ENCODE data around the gene MED1. TPM values are rescaled to one million over a fixed set of nuclear protein-coding genes. Genes with fewer than 3 reads are reported as not detected.

The MED1 gene
- total and polyA plus RNA-seq, 2 experiments from 2014 or later, result 12.7 to 17.6 TPM

DNA sequence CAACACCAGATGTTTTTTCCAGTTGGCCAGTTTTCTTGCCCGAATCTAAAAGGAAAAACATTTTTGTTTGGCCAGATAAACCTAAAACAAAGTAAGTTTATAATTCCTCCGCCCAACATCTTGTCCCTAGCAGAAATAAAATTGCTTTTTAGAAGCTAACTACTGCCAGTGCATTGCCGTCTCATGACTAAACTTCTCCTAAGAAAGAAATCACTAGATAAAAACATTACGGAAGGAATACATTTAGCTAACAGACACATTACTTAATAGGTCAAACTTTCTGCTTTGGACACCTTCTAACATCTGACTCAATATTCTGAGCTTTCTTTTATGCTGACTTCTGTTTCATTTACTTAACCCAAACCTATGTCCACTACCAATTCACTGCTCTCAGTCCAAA is 85.8 kb downstream of the MED1 start:
- no peaks in the 10 kb centered on the region for H3K9me3 ChIP-seq (ENCODE audit: low read depth)
- DNase-seq (ENCODE audit: low read depth in 1 of 2, low spot score in 1 of 2), result peak in 1 of 2 donors; percentile 62
- no peaks in the 10 kb centered on the region for H3K36me3 ChIP-seq
- peaks cover 15% of the 10 kb centered on the region for H3K4me1 ChIP-seq (ENCODE audit: low read depth)
- no peak overlapping the region for H3K27ac ChIP-seq
- TF ChIP-seq, protein P1, sequence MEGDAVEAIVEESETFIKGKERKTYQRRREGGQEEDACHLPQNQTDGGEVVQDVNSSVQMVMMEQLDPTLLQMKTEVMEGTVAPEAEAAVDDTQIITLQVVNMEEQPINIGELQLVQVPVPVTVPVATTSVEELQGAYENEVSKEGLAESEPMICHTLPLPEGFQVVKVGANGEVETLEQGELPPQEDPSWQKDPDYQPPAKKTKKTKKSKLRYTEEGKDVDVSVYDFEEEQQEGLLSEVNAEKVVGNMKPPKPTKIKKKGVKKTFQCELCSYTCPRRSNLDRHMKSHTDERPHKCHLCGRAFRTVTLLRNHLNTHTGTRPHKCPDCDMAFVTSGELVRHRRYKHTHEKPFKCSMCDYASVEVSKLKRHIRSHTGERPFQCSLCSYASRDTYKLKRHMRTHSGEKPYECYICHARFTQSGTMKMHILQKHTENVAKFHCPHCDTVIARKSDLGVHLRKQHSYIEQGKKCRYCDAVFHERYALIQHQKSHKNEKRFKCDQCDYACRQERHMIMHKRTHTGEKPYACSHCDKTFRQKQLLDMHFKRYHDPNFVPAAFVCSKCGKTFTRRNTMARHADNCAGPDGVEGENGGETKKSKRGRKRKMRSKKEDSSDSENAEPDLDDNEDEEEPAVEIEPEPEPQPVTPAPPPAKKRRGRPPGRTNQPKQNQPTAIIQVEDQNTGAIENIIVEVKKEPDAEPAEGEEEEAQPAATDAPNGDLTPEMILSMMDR (IDR thresholded peaks at IDR 0.05; ENCODE audit: low read depth, low read length), result no peak
- H3K27me3 ChIP-seq, result no peaks in the 10 kb centered on the region
- H3K4me3 ChIP-seq, result no peak overlapping the region

DNA sequence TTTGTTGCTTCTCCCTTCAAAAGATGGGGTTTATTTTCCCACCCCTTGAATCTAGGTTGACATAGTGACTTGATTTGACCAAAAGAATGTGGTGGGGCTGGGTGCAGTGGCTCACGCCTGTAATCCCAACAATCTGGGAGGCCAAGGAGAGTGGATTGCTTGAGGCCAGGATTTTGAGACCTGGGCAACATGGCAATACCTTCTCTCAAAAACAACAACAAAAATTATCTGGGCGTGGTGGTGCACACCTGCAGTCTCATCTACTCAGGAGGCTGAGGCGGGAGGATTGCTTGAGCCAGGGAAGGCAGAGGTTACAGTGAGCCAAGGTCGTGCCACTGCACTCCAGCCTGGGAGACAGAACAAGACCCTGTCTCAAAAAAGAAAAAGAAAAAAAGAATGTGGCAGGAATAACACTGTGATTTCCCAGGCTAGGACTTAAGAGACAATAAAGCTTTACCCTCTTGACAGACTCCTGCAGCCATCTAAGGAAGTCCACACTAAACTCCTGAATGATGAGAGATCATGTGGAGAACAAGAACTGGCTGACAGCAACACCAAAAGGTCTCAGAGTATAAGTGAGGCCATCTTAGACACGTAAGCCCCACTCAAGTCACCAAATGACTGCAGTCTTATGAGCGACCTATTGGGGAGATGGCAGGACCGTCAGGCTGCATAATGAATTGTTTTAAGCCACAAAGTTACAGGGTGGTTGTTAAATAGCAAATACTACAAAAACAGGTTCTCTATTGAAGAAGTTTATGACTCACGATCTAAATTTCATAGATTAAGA is 86.6 kb downstream of the MED1 start:
- peak overlapping the region; percentile 30 for H3K27ac ChIP-seq
- H3K36me3 ChIP-seq, result no peaks in the 10 kb centered on the region
- TF ChIP-seq, protein P1 (IDR thresholded peaks at IDR 0.05; ENCODE audit: low read depth, low read length), result no peak
- H3K27me3 ChIP-seq, result no peaks in the 10 kb centered on the region
- no peak overlapping the region for H3K4me3 ChIP-seq
- no peaks in the 10 kb centered on the region for H3K9me3 ChIP-seq (ENCODE audit: low read depth)
- peaks cover 15% of the 10 kb centered on the region for H3K4me1 ChIP-seq (ENCODE audit: low read depth)
- no peak for DNase-seq (ENCODE audit: low read depth in 1 of 2, low spot score in 1 of 2)

DNA sequence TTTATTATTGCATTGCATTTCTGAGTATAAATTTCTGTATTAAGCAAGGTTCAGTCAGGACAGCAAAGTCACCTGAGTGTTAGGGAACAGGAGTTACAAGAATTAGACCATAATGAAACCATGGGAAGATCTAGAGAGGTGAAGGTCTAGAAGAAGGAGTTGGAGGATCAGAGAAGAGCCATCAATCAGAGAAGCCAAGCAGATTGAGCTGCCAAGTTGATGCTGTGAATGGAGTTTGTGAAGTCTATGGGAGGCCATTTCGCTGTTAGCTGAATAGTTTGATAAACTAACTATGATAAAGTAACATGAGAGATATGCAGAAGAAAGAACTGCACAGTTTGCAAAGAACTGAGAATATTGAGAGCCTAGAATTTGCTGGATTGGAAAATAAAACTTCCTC is 90.0 kb downstream of the MED1 start:
- Histone ChIP-seq H3K4me1 (ENCODE audit: low read depth) (peaks cover 15% of the 10 kb centered on the region), H3K9me3 (ENCODE audit: low read depth) (no peaks in the 10 kb centered on the region), H3K36me3 (no peaks in the 10 kb centered on the region), H3K4me3 (no peak overlapping the region), H3K27ac (peak overlapping the region; percentile 11), H3K27me3 (no peaks in the 10 kb centered on the region)
- DNase-seq (ENCODE audit: low read depth in 1 of 2, low spot score in 1 of 2), result no peak
- TF ChIP-seq, protein P1 (IDR thresholded peaks at IDR 0.05; ENCODE audit: low read depth, low read length), result no peak

DNA sequence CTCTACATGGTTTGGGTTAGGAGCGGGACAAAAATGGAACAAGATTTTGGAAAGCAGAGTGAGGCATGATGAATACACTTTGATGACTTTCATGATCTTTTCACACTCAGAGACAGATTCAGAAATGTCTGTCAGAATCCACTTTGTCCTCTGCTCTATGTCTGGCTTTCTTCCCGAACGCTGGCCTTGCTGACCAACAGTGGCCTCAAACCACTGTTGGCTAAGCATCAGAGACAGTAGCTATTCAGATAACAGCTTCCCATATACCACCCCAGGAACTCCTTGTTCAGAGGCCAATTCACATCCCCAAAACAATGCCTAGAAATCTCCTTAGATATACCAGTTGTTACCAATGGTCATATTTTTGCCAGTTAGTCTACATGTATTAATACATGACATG is 90.5 kb downstream of the MED1 start:
- H3K4me1 ChIP-seq (ENCODE audit: low read depth), result peaks cover 12% of the 10 kb centered on the region
- TF ChIP-seq, protein P1 (IDR thresholded peaks at IDR 0.05; ENCODE audit: low read depth, low read length), result no peak
- H3K9me3 ChIP-seq (ENCODE audit: low read depth), result no peaks in the 10 kb centered on the region
- H3K27ac ChIP-seq, result peak overlapping the region; percentile 11
- H3K4me3 ChIP-seq, result no peak overlapping the region
- peak in 1 of 2 donors; percentile 14 for DNase-seq (ENCODE audit: low read depth in 1 of 2, low spot score in 1 of 2)
- no peaks in the 10 kb centered on the region for H3K36me3 ChIP-seq
- no peaks in the 10 kb centered on the region for H3K27me3 ChIP-seq

DNA sequence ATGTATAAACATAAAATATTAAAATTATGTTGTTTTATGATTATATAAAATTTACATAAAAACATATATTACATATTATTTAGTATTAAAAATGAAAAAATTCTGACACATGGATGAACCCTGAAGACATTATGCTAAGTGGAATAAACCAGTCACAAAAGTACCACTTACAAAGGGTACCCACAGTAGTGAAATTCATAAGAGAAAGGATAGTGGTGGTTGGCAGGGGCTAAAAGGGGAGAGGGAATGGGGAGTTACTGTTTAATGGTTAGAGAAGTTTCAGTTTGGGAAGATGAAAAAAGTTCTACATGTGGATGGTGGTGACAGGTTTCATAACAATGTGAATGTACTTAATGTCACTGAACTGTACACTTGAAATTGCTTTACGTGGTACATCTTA is 91.1 kb downstream of the MED1 start:
- no peaks in the 10 kb centered on the region for H3K27me3 ChIP-seq
- DNase-seq (ENCODE audit: low read depth in 1 of 2, low spot score in 1 of 2), result no peak
- no peaks in the 10 kb centered on the region for H3K36me3 ChIP-seq
- peaks cover 8% of the 10 kb centered on the region for H3K4me1 ChIP-seq (ENCODE audit: low read depth)
- H3K9me3 ChIP-seq (ENCODE audit: low read depth), result no peaks in the 10 kb centered on the region
- no peak overlapping the region for H3K4me3 ChIP-seq
- H3K27ac ChIP-seq, result no peak overlapping the region
- TF ChIP-seq, protein P1 (IDR thresholded peaks at IDR 0.05; ENCODE audit: low read depth, low read length), result no peak
